Activated T-helper 1 cell treated with anti-CD3 and anti-CD28 coated beads, Interleukin-12 subunit alpha, Interleukin-12 subunit beta, Interleukin-2, Interleukin-4 antibody, amounts not matched to agents 30 ng/mL and 10 ng/mL and 1 ng/mL, durations not matched to agents 14 hours and 24 hours and 36 hours (primary cell): Measurements from ENCODE around the gene HIF3A. TPM values are rescaled to one million over a fixed set of nuclear protein-coding genes. Genes with fewer than 3 reads are reported as not detected.
"Not testable (repeated sequence)": the region's sequence is repeated elsewhere in the genome, so short reads cannot be mapped to it uniquely, and the experiment has no call there.

Source experiments
- DNase-seq: peaks from one replicate; pipeline ENCODE4 v3.0.0; 2021; ENCODE audit warnings: low spot score
- H3K27ac Mint-ChIP-seq: one replicate; pipeline ENCODE4 v1.8.0; 2021; ENCODE audit warnings: mild to moderate bottlenecking, mixed read lengths
- H3K27me3 Mint-ChIP-seq: one replicate; pipeline ENCODE4 v1.8.0; 2022; ENCODE audit warnings: mild to moderate bottlenecking, moderate library complexity, mixed read lengths; ENCODE audit not compliant: insufficient read depth
- H3K36me3 Mint-ChIP-seq: one replicate; pipeline ENCODE4 v1.8.0; 2021; ENCODE audit warnings: low read depth, mixed read lengths
- H3K4me1 Mint-ChIP-seq: one replicate; pipeline ENCODE4 v1.8.0; 2021; ENCODE audit warnings: low read depth, mixed read lengths
- H3K4me3 Mint-ChIP-seq: one replicate; pipeline ENCODE4 v1.8.0; 2021; ENCODE audit warnings: mild to moderate bottlenecking, moderate library complexity, mixed read lengths
- H3K9me3 Mint-ChIP-seq: one replicate; pipeline ENCODE4 v1.8.0; 2021; ENCODE audit warnings: mixed read lengths
- intact Hi-C: fragments of 100-400 bp; cut with micrococcal nuclease; formaldehyde crosslinking; loops from one replicate; pipeline ENCODE4 v1.15.1; 2024
- total RNA-seq: library from RNA; stranded (reverse); gene quantifications from 2 replicates; pipeline ENCODE4 v1.2.3, GENCODE V29; 2022

Gene HIF3A
- total RNA-seq: not detected in 2 replicates

DNA sequence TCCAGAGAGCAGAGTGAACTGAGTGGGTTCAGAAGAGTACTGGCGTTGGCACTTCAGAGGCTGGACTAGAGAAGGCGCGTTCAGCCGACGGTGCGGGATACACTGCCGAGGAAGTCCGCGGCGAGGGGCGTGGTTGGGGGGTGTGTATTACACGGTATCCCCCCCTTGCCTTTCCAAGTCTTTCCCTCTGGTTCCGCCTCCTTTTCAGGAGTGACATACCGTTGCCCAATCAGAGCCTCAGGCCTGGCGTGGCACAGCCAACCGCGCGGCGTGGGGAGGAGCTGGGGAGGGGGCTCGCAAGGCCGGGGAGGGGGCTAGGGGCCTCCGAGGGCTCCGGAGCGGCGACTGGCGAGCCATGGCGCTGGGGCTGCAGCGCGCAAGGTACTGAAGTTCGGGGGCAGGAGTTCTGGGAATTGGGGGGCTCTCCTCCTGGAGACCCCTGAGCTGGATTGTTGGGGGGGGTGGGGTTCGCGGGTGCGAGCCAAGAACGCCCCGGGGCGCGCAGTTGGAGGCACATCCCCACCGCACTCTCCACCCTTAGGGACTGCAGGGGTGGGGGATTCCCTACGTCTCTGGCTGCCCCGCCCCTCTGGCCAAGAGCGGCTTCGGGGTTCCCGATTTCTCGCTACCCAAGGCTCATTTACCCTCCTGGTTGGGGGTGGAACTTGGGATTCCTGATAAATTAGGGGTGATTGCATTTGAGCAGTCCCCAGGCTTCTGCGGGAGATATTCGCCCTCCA is at the start of gene HIF3A:
Gene HIF3A (plus strand): TSS at position 321 of the 740 bp plus-strand sequence. CDS start 35 bp downstream, at position 356.
- Mint-ChIP-seq H3K9me3 (no peaks in the 10 kb centered on the region), H3K27ac (no peak within 1 kb of the TSS), H3K4me1 (no peaks in the 10 kb centered on the region), H3K27me3 (peaks cover 27% of the 10 kb centered on the region), H3K36me3 (no peaks in the 10 kb centered on the region), H3K4me3 (no peak within 1 kb of the TSS)
- DNase-seq: no peak
- intact Hi-C loops: no loop called here

- H3K4me1 Mint-ChIP-seq: no peaks in the 10 kb centered on the region
- no peak overlapping the region for H3K27ac Mint-ChIP-seq
- H3K4me3 Mint-ChIP-seq: no peak overlapping the region
- H3K27me3 Mint-ChIP-seq: peaks cover 51% of the 10 kb centered on the region
- DNase-seq: no peak
- H3K36me3 Mint-ChIP-seq: no peaks in the 10 kb centered on the region
- H3K9me3 Mint-ChIP-seq: no peaks in the 10 kb centered on the region
- intact Hi-C loops: no loop called here
Measured at GRCh38 chr19:46250076-46250735, 46.6 kb upstream of the HIF3A start.

DNA sequence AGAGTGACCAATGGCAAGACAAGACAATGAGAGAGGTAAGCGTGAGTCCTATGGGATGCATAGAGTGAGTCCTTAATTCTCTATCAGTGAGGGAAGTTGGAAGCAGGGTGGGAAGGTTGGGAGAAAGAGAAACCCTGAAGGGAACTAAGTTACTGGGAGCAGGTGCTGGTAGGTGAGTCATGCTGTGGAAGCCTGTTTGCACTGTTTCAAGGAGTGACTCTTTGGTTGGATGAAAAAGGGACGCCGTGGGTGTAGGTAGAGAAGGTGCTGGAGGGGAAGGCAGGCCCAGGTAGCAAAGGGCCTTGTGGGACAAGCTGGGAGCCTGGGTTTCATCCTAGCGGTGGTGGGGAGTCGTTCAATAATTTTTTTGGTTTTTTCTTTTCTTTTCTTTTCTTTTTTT is 45.4 kb upstream of the HIF3A start:
- Mint-ChIP-seq H3K9me3 (no peaks in the 10 kb centered on the region), H3K4me1 (no peaks in the 10 kb centered on the region), H3K27ac (no peak overlapping the region), H3K4me3 (no peak overlapping the region), H3K27me3 (peaks cover 55% of the 10 kb centered on the region), H3K36me3 (no peaks in the 10 kb centered on the region)
- DNase-seq: no peak
- intact Hi-C loops: no loop called here

DNA sequence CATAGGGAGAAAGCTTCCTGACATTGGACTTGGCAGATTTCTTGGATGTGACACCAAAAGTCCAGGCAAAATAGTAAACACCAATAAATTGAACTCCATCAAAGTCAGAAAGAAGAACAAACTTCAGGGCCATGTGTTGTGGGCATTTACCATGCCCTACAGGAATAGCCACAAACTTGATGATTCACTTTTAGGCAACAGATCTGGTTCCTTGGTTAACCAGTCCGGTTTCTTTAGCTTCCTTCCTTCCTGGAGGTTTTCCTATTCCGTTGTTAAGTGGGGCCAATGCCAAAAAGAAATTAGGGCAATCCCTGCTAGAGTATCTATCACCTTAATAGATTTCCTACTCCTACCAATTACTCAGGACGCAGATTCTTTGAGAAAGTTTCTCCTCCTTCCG is 42.1 kb upstream of the HIF3A start:
- intact Hi-C loops: no loop called here
- H3K4me1 Mint-ChIP-seq: no peaks in the 10 kb centered on the region
- H3K27me3 Mint-ChIP-seq: peaks cover 49% of the 10 kb centered on the region
- no peaks in the 10 kb centered on the region for H3K36me3 Mint-ChIP-seq
- H3K4me3 Mint-ChIP-seq: no peak overlapping the region
- H3K27ac Mint-ChIP-seq: no peak overlapping the region
- no peak for DNase-seq
- no peaks in the 10 kb centered on the region for H3K9me3 Mint-ChIP-seq

GRCh38 chr19:46256855-46257254 is 40.0 kb upstream of the HIF3A start:
- Mint-ChIP-seq H3K9me3 (no peaks in the 10 kb centered on the region), H3K27me3 (peaks cover 51% of the 10 kb centered on the region), H3K4me3 (no peak overlapping the region), H3K4me1 (no peaks in the 10 kb centered on the region), H3K27ac (no peak overlapping the region), H3K36me3 (no peaks in the 10 kb centered on the region)
- no peak for DNase-seq
- intact Hi-C loops: no loop called here

GRCh38 chr19:46261501-46261900 is 35.3 kb upstream of the HIF3A start:
- H3K9me3 Mint-ChIP-seq, H3K4me3 Mint-ChIP-seq, H3K36me3 Mint-ChIP-seq, DNase-seq, H3K27ac Mint-ChIP-seq: not testable (repeated sequence)
- intact Hi-C loops: loop anchor here (10.0 kb wide), 1 partner anchor 467 kb away; the partner anchor contains the start of gene DMWD
- peaks cover 10% of the 10 kb centered on the region for H3K4me1 Mint-ChIP-seq
- H3K27me3 Mint-ChIP-seq: peaks cover 48% of the 10 kb centered on the region

DNA sequence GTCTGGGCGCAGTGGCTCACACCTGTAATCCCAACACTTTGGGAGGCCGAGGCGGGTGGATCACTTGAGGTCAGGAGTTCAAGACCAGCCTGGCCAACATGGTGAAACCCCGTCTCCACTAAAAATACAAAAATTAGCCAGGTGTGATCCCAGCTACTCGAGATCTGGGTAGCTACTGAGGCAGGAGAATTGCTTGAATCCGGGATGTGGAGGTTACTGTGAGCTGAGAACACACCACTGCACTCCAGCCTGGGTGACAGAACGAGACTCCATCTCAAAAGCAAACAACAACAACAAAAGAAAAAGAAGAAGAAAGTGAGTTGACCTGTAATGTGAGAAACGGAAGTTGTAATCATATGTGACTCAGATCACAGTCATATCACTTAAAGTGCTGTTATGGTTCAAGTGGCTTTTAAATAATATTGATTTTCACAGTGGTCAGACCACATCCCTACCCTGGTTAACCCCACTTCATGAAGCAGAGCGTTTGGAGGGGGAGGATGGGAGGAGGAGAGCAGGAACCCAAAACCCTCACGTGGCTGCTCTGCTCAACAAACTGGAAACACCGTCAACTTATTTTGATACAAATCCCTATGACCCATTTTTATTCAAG is 34.1 kb upstream of the HIF3A start:
- not testable (repeated sequence) for H3K9me3 Mint-ChIP-seq, H3K36me3 Mint-ChIP-seq
- Mint-ChIP-seq H3K4me3 (peak overlapping the region; percentile 15), H3K4me1 (peaks cover 10% of the 10 kb centered on the region), H3K27me3 (peaks cover 52% of the 10 kb centered on the region), H3K27ac (peak overlapping the region; percentile 85)
- intact Hi-C loops: loop anchor here (10.0 kb wide), 1 partner anchor 468 kb away; the partner anchor contains the start of gene DMWD
- peak; percentile 57 for DNase-seq

- H3K4me3 Mint-ChIP-seq, H3K36me3 Mint-ChIP-seq, DNase-seq, H3K9me3 Mint-ChIP-seq, H3K27ac Mint-ChIP-seq: not testable (repeated sequence)
- Mint-ChIP-seq H3K27me3 (peaks cover 60% of the 10 kb centered on the region), H3K4me1 (peaks cover 10% of the 10 kb centered on the region)
- intact Hi-C loops: loop anchor here (1.0 to 10.0 kb wide), 6 partner anchors 76 to 470 kb away; partner anchors contain the start of gene DMWD
Measured at GRCh38 chr19:46264801-46265200, 32.0 kb upstream of the HIF3A start.

DNA sequence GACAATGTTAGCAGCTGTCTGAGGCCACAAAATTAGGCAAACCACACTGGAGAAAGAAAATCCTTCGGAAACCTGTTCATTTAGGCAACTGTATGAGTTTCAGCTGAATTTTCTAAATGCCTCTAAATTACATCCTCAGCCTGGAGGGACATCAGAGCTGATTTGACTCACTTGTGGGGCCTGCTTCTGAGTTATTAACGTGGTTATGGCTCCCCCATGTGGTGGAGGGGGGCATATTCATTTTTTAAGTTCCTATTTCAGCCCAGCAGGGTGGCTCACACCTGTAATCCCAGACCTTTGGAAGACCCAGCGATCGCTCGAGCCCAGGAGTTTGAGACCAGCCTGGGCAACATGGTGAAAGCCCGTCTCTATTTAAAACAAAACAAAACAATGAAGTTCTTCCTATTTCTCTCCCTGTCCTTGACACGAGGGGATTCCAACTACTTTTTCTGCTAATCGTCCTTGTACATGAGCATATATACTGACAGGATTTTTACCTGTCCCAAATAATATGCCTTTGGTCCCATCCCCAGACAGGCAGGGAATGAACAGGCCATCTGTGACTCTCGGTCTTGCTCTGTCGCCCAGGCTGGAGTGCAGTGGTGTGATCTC is 31.5 kb upstream of the HIF3A start:
- H3K4me3 Mint-ChIP-seq: no peak overlapping the region
- peaks cover 58% of the 10 kb centered on the region for H3K27me3 Mint-ChIP-seq
- DNase-seq: peak; percentile 61
- H3K27ac Mint-ChIP-seq: no peak overlapping the region
- intact Hi-C loops: loop anchor here (1.0 to 10.0 kb wide), 6 partner anchors 76 to 471 kb away; partner anchors contain the start of gene DMWD
- no peaks in the 10 kb centered on the region for H3K9me3 Mint-ChIP-seq
- no peaks in the 10 kb centered on the region for H3K36me3 Mint-ChIP-seq
- peaks cover 10% of the 10 kb centered on the region for H3K4me1 Mint-ChIP-seq

GRCh38 chr19:46269101-46269500 is 27.7 kb upstream of the HIF3A start:
- Mint-ChIP-seq H3K4me3 (no peak overlapping the region), H3K4me1 (no peaks in the 10 kb centered on the region), H3K27ac (no peak overlapping the region), H3K27me3 (peaks cover 59% of the 10 kb centered on the region), H3K36me3 (no peaks in the 10 kb centered on the region), H3K9me3 (no peaks in the 10 kb centered on the region)
- intact Hi-C loops: loop anchor here (10.0 kb wide), 1 partner anchor 474 kb away; the partner anchor contains the start of gene DMWD
- DNase-seq: no peak

- Mint-ChIP-seq H3K36me3 (no peaks in the 10 kb centered on the region), H3K9me3 (no peaks in the 10 kb centered on the region), H3K27ac (no peak overlapping the region), H3K4me3 (no peak overlapping the region), H3K4me1 (no peaks in the 10 kb centered on the region), H3K27me3 (peaks cover 50% of the 10 kb centered on the region)
- DNase-seq: no peak
- intact Hi-C loops: no loop called here
Measured at GRCh38 chr19:46270521-46271256, 26.2 kb upstream of the HIF3A start.

DNA sequence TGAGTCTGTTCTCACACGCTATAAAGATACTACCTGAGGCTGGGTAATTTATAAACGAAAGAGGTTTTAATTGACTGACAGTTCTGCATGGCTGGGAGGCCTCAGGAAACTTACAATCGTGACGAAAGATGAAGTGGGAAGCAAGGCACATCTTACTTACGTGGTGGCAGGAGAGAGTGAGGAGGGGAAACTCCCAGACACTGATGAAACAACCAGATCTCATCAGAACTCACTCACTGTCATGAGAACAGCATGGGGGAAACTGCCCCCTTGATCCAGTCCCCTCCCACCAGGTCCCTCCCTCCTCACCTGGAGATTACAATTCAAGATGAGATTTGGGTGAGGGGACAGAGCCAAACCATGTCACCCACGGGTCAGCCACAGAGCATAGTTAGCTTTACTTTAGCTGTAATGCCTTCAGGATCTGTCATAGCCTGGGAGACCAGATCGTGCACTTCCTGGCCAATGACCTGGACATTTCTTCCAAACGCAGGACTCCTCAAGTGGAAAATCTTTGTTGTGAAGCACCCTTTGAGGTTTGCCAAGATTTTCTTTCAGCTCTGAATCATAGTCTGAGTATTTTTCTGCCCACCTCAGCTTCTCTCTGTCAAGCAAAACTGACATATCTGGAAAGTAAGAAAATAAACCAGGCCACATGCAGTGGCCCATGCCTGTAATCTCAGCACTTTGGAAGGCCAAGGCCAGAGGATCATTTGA is 25.2 kb upstream of the HIF3A start:
- Mint-ChIP-seq H3K36me3 (no peaks in the 10 kb centered on the region), H3K4me3 (no peak overlapping the region), H3K27me3 (peaks cover 50% of the 10 kb centered on the region), H3K9me3 (no peaks in the 10 kb centered on the region), H3K27ac (no peak overlapping the region), H3K4me1 (no peaks in the 10 kb centered on the region)
- intact Hi-C loops: no loop called here
- no peak for DNase-seq
